ENCODE data around the gene NOX4.

GRCh38 chr11:89529626-89530380, 38.6 kb upstream of the NOX4 start:
- TF ChIP-seq, protein P1, sequence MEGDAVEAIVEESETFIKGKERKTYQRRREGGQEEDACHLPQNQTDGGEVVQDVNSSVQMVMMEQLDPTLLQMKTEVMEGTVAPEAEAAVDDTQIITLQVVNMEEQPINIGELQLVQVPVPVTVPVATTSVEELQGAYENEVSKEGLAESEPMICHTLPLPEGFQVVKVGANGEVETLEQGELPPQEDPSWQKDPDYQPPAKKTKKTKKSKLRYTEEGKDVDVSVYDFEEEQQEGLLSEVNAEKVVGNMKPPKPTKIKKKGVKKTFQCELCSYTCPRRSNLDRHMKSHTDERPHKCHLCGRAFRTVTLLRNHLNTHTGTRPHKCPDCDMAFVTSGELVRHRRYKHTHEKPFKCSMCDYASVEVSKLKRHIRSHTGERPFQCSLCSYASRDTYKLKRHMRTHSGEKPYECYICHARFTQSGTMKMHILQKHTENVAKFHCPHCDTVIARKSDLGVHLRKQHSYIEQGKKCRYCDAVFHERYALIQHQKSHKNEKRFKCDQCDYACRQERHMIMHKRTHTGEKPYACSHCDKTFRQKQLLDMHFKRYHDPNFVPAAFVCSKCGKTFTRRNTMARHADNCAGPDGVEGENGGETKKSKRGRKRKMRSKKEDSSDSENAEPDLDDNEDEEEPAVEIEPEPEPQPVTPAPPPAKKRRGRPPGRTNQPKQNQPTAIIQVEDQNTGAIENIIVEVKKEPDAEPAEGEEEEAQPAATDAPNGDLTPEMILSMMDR (IDR thresholded peaks at IDR 0.05; ENCODE audit: low read length) = no peak
- TF ChIP-seq EZH2 (optimal IDR thresholded peaks at IDR 0.05; ENCODE audit: low read depth, low read length) (no peak), EZH2phosphoT487 (IDR thresholded peaks at IDR 0.05; ENCODE audit: low read length) (no peak)

Measured in MM.1S (cell line).